HL-60 (cell line): ENCODE measurements around the gene FCER2.

Experiments
- DNase-seq, 2 experiments: peaks; one replicate each; pipeline ENCODE4 v3.0.0-alpha.2; 2010 to 2020; ENCODE audit warnings: low read depth in 1 of 2, low spot score in 1 of 2
- H3K27ac ChIP-seq: fragments of 250-450 bp; sonication (Bioruptor Pico); replicated peaks from 2 replicates; pipeline ENCODE4 v1.5.1; 2020; ENCODE audit warnings: mild to moderate bottlenecking, moderate library complexity
- H3K27me3 ChIP-seq: fragments of 250-450 bp; sonication (Bioruptor Pico); 2 replicates; pipeline ENCODE4 v1.5.1; 2021; ENCODE audit warnings: mild to moderate bottlenecking, moderate library complexity; ENCODE audit not compliant: insufficient read depth, poor library complexity, severe bottlenecking
- H3K4me3 ChIP-seq: replicated peaks from 2 replicates; pipeline ENCODE4 v1.5.1; 2011; ENCODE audit warnings: mild to moderate bottlenecking, control low read depth, low read length; ENCODE audit not compliant: insufficient read depth
- GABPA ChIP-seq: IDR thresholded peaks from 2 replicates; pipeline ENCODE4 v1.6.1; 2012; ENCODE audit warnings: low read depth
- POLR2AphosphoS5 ChIP-seq: IDR thresholded peaks from 2 replicates; pipeline ENCODE4 v1.6.1; 2012; ENCODE audit warnings: low read depth
- SPI1 ChIP-seq: IDR thresholded peaks from 2 replicates; pipeline ENCODE4 v1.6.1; 2012; ENCODE audit warnings: low read depth, mild to moderate bottlenecking, borderline replicate concordance
- long read RNA-seq: library from polyadenylated mRNA; unstranded; transcript quantifications from one replicate; pipeline ENCODE4 v2.0.0, GENCODE V29; 2020
- TF ChIP-seq, protein P1 (sequence below): IDR thresholded peaks from one replicate; pipeline ENCODE4 v1.5.1; 2011; ENCODE audit warnings: low read length, control low read depth, inconsistent platforms; ENCODE audit not compliant: insufficient read depth
- TF ChIP-seq, protein P2 (sequence below): IDR thresholded peaks from 2 replicates; pipeline ENCODE4 v1.6.1; 2012; ENCODE audit warnings: low read depth; ENCODE audit not compliant: insufficient replicate concordance

Gene FCER2, protein sequence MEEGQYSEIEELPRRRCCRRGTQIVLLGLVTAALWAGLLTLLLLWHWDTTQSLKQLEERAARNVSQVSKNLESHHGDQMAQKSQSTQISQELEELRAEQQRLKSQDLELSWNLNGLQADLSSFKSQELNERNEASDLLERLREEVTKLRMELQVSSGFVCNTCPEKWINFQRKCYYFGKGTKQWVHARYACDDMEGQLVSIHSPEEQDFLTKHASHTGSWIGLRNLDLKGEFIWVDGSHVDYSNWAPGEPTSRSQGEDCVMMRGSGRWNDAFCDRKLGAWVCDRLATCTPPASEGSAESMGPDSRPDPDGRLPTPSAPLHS
- long read RNA-seq, partial matches to known transcripts = 0 of 1 reads
- long read RNA-seq, other reads (novel, unspliced or antisense) = 0 of 1 reads

DNA sequence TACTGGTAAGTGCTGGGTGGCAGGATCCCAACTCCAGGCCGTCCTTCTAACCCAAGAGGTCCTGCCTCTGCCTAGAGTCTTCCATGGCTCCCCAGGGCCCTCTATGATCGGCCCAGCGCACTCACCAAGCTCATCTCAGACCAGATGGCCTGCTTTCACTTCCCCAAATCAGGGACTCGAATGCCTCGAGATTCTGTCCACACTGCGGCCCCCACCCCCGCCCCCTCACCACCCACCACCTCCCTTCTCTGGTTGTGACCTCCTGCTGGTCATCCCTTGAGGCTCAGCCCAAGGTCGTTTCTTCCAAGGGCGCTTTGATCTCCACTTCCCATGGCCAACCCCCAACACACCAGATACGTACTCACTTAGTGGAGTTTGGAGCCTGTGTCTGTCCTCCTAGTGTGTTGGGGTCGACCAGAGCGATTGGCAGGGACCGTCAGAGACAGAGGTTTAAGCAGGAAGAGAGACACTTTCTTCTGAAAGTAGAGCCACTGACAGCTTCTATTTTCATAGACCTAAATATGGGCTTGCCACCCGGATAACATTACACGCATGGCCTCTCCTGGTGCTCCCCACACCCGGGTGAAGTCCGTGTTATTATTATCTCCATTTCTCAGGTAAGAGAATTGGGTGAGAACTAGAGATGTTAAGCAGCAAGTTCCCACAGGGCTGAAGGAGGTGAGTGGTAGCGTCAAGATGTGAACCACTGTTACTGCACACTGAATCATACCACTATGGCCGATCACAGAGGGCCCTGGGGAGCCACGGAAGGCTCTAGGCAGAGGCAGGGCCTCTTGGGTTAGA lies at the start of gene FCER2:
Gene FCER2 (minus strand): TSS at position 478 of the 804 bp plus-strand sequence. CDS start 2,371 bp downstream, outside the sequence.
- TF ChIP-seq, protein P1, sequence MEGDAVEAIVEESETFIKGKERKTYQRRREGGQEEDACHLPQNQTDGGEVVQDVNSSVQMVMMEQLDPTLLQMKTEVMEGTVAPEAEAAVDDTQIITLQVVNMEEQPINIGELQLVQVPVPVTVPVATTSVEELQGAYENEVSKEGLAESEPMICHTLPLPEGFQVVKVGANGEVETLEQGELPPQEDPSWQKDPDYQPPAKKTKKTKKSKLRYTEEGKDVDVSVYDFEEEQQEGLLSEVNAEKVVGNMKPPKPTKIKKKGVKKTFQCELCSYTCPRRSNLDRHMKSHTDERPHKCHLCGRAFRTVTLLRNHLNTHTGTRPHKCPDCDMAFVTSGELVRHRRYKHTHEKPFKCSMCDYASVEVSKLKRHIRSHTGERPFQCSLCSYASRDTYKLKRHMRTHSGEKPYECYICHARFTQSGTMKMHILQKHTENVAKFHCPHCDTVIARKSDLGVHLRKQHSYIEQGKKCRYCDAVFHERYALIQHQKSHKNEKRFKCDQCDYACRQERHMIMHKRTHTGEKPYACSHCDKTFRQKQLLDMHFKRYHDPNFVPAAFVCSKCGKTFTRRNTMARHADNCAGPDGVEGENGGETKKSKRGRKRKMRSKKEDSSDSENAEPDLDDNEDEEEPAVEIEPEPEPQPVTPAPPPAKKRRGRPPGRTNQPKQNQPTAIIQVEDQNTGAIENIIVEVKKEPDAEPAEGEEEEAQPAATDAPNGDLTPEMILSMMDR = no peak
- no peak for TF ChIP-seq SPI1
- Histone ChIP-seq H3K27me3 (no peaks in the 10 kb centered on the region), H3K27ac (no peak within 1 kb of the TSS), H3K4me3 (no peak within 1 kb of the TSS)
- no peak for DNase-seq

DNA sequence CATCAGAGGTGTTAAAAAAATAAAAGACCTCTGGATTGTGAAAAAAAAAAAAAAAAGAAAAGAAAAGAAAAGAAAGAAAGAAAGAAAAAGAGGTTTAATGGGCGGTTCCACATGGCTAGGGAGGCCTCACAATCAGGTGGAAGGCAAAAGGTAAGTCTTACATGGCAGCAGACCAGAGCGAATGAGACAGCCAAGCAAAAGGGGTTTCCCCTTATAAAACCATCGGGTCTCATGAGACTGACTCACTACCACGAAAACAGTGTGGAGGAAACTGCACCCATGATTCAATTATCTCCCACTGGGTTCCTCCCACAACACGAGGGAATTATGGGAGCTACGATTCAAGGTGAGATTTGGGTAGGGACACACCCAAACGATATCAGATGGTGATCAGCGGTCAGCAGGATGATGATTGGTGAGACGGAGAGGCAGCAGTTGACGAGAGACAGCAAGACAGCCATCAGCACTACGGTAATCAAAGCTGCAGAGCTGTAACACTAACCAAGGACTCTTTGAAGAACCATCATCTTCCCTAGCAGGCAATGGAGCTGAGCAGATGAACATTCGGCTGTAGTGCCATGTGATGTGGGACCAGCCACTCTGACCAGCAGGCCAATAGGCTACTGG lies 49.3 kb upstream of the FCER2 start:
- TF ChIP-seq, protein P2, sequence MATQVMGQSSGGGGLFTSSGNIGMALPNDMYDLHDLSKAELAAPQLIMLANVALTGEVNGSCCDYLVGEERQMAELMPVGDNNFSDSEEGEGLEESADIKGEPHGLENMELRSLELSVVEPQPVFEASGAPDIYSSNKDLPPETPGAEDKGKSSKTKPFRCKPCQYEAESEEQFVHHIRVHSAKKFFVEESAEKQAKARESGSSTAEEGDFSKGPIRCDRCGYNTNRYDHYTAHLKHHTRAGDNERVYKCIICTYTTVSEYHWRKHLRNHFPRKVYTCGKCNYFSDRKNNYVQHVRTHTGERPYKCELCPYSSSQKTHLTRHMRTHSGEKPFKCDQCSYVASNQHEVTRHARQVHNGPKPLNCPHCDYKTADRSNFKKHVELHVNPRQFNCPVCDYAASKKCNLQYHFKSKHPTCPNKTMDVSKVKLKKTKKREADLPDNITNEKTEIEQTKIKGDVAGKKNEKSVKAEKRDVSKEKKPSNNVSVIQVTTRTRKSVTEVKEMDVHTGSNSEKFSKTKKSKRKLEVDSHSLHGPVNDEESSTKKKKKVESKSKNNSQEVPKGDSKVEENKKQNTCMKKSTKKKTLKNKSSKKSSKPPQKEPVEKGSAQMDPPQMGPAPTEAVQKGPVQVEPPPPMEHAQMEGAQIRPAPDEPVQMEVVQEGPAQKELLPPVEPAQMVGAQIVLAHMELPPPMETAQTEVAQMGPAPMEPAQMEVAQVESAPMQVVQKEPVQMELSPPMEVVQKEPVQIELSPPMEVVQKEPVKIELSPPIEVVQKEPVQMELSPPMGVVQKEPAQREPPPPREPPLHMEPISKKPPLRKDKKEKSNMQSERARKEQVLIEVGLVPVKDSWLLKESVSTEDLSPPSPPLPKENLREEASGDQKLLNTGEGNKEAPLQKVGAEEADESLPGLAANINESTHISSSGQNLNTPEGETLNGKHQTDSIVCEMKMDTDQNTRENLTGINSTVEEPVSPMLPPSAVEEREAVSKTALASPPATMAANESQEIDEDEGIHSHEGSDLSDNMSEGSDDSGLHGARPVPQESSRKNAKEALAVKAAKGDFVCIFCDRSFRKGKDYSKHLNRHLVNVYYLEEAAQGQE = no peak
- TF ChIP-seq POLR2AphosphoS5 (no peak), SPI1 (no peak), GABPA (no peak)
- TF ChIP-seq, protein P1 = no peak
- Histone ChIP-seq H3K4me3 (no peak overlapping the region), H3K27ac (no peak overlapping the region), H3K27me3 (no peaks in the 10 kb centered on the region)
- DNase-seq = no peak

DNA sequence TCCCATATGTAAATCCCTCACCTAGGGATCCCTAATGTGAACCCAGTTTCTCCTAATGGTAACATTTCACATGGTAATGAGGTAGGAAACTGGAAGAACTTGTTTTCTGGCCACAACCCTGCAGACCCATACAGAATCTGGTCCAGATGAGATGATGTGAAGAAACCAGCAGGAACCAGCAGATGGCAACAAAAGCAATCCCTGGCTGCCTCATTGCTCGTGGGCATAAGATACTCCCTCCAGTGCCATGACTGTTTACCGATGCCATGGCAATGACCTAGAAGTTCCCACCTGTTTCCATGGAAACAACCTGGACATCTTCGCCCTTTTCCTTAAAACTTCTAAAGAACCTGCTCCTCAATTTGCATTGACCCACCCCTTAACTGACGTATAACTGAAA lies 46.8 kb upstream of the FCER2 start:
- Histone ChIP-seq H3K27ac (no peak overlapping the region), H3K27me3 (no peaks in the 10 kb centered on the region), H3K4me3 (no peak overlapping the region)
- TF ChIP-seq GABPA (no peak), POLR2AphosphoS5 (no peak), SPI1 (no peak)
- TF ChIP-seq, protein P2 = no peak
- TF ChIP-seq, protein P1 = no peak
- DNase-seq = peak in 1 of 2 experiments; percentile 16
